Colon (tissue), 2 donors: ENCODE data around the gene ARL14.

Experiments
- FAIRE-seq: peaks from 2 replicates; lab custom pipeline; 2012; peaks lifted over from hg19 to GRCh38; lab: Jason Lieb, UNC
- donor health status: control.
- donor health status: control.

ARL14 gene

DNA sequence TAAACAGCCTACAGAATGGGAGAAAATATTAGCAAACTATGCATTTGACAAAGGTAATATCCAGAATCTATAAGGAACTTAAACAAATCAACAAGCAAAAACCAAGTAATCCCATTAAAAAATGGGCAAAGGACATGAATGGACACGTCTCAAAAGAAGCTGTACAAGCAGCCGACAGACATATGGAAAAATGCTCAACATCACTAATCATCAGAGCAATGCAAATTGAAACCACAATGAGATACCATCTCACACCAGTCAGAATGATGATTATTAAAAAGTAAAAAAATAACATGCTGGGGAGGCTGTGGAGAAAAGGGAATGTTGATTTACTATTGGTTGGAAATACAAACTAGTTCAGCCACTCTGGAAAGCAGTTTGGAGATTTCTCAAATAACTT is 48.4 kb downstream of the ARL14 start:
- no peak for FAIRE-seq
